Measurements from ENCODE around the gene CNTROB.

The CNTROB gene

GRCh38 chr17:7910281-7910680, 21.7 kb upstream of the CNTROB start:
- no peak for DNase-seq

GRCh38 chr17:7910711-7911110, 21.3 kb upstream of the CNTROB start:
- DNase-seq: no peak

GRCh38 chr17:7911116-7911515, 20.9 kb upstream of the CNTROB start:
- DNase-seq: no peak

GRCh38 chr17:7912927-7913524, 19.0 kb upstream of the CNTROB start:
- peak; percentile 90 for DNase-seq

- DNase-seq: peak; percentile 54
Measured at GRCh38 chr17:7915179-7915610, 16.8 kb upstream of the CNTROB start.

- DNase-seq: peak; percentile 95
Measured at GRCh38 chr17:7915611-7916384, 16.2 kb upstream of the CNTROB start, which contains the start of gene RNF227. Gene RNF227 (minus strand): TSS chr17:7916289. CDS start chr17:7916195, 94 bp downstream.

GRCh38 chr17:7916385-7916682, 15.7 kb upstream of the CNTROB start:
- no peak for DNase-seq

- DNase-seq: peak; percentile 61
Measured at GRCh38 chr17:7916808-7917207, 15.2 kb upstream of the CNTROB start.

GRCh38 chr17:7922269-7922844, 9.6 kb upstream of the CNTROB start:
- DNase-seq: no peak

- peak; percentile 78 for DNase-seq
Measured at GRCh38 chr17:7922845-7923628, 9.0 kb upstream of the CNTROB start.

- no peak for DNase-seq
Measured at GRCh38 chr17:7927596-7927995, 4.4 kb upstream of the CNTROB start.

- DNase-seq: peak; percentile 22
Measured at GRCh38 chr17:7929158-7930023, 2.6 kb upstream of the CNTROB start, which contains the start of gene KCNAB3. Gene KCNAB3 (minus strand): TSS chr17:7929856. CDS start chr17:7929435, 421 bp downstream.

- DNase-seq: no peak
Measured at GRCh38 chr17:7930841-7931631, 970 bp upstream of the CNTROB start.

- DNase-seq: peak; percentile 53
Measured at GRCh38 chr17:7932483-7932891, 481 bp downstream of the CNTROB start.

- DNase-seq: peak; percentile 74
Measured at GRCh38 chr17:7932949-7933348, 943 bp downstream of the CNTROB start.

- no peak for DNase-seq
Measured at GRCh38 chr17:7935859-7936258, 3.9 kb downstream of the CNTROB start.

GRCh38 chr17:7940034-7940433, 8.0 kb downstream of the CNTROB start:
- DNase-seq: no peak

GRCh38 chr17:7940743-7941142, 8.7 kb downstream of the CNTROB start:
- DNase-seq: no peak

- no peak for DNase-seq
Measured at GRCh38 chr17:7943291-7943690, 11.3 kb downstream of the CNTROB start.

GRCh38 chr17:7944326-7944725, 12.3 kb downstream of the CNTROB start:
- DNase-seq: no peak

GRCh38 chr17:7945651-7946050, 13.6 kb downstream of the CNTROB start:
- no peak for DNase-seq
